Measurements from ENCODE around the gene OPN4.

GRCh38 chr10:86647773-86648703, 6.3 kb upstream of the OPN4 start:
- TF ChIP-seq, protein P1, sequence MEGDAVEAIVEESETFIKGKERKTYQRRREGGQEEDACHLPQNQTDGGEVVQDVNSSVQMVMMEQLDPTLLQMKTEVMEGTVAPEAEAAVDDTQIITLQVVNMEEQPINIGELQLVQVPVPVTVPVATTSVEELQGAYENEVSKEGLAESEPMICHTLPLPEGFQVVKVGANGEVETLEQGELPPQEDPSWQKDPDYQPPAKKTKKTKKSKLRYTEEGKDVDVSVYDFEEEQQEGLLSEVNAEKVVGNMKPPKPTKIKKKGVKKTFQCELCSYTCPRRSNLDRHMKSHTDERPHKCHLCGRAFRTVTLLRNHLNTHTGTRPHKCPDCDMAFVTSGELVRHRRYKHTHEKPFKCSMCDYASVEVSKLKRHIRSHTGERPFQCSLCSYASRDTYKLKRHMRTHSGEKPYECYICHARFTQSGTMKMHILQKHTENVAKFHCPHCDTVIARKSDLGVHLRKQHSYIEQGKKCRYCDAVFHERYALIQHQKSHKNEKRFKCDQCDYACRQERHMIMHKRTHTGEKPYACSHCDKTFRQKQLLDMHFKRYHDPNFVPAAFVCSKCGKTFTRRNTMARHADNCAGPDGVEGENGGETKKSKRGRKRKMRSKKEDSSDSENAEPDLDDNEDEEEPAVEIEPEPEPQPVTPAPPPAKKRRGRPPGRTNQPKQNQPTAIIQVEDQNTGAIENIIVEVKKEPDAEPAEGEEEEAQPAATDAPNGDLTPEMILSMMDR (IDR thresholded peaks at IDR 0.05): no peak
- TF ChIP-seq POLR2A (IDR thresholded peaks at IDR 0.05): no peak

Measured in transverse colon (tissue), 3 donors.